K562 (cell line): ENCODE measurements around the gene PPL.

Experiments used
- ARID4B ChIP-seq: sonication (generic); formaldehyde crosslinking; IDR thresholded peaks from 2 replicates; pipeline ENCODE4 v1.8.0; 2022; ENCODE audit warnings: mild to moderate bottlenecking, missing genetic modification reagents
- CTCF ChIP-seq, 3 experiments: IDR thresholded peaks in 2 of 3; conservative IDR thresholded peaks in 1 of 3; 2 replicates each; pipeline ENCODE4 v1.5.1; 2011 to 2012; ENCODE audit warnings: low read length in 3 of 3, mild to moderate bottlenecking in 3 of 3, control low read depth in 2 of 3, improper control_type of control experiment in 1 of 3, inconsistent platforms in 1 of 3, low read depth in 1 of 3, mixed read lengths in 1 of 3, moderate library complexity in 1 of 3; ENCODE audit not compliant: insufficient read depth in 2 of 3
- DIDO1 ChIP-seq: fragments of 450-650 bp; IDR thresholded peaks from 2 replicates; pipeline ENCODE4 v1.6.1; 2016; ENCODE audit warnings: low read depth, missing biosample characterization, missing genetic modification characterization
- ILF3 ChIP-seq: fragments of 450-650 bp; IDR thresholded peaks from 2 replicates; pipeline ENCODE4 v1.6.1; 2018; ENCODE audit warnings: antibody characterized with exemption, mild to moderate bottlenecking, moderate library complexity, borderline replicate concordance
- MAX ChIP-seq: sonication (generic); formaldehyde crosslinking; IDR thresholded peaks from 2 replicates; pipeline ENCODE4 v1.9.0; 2022; ENCODE audit warnings: mild to moderate bottlenecking, missing genetic modification reagents
- ZHX1 ChIP-seq: fragments of 150-350 bp; conservative IDR thresholded peaks from 2 replicates; pipeline ENCODE4 v1.6.1; 2014; ENCODE audit warnings: low read length
- ZNF146 ChIP-seq: IDR thresholded peaks from one replicate; pipeline ENCODE4 v1.6.1; 2018; ENCODE audit warnings: missing compliant biosample characterization; ENCODE audit not compliant: unreplicated experiment

GRCh38 chr16:4918781-4919251, 18.1 kb downstream of the PPL start:
- no peak for TF ChIP-seq MAX
- TF ChIP-seq DIDO1 (tag) = no peak
- no peak for TF ChIP-seq ZHX1
- TF ChIP-seq ZNF146 (CRISPR knock-in tag) = no peak
- no peak for TF ChIP-seq CTCF (IDR thresholded peaks at IDR 0.05 in 2 of 3, conservative IDR thresholded peaks at IDR 0.05 in 1 of 3; ENCODE audit: insufficient read depth in 2 of 3, low read depth in 1 of 3, low read length in 3 of 3)
- no peak for TF ChIP-seq ARID4B (CRISPR knock-in tag)
- no peak for TF ChIP-seq ILF3
